ENCODE results near the gene PSMF1. TPM values are rescaled to one million over a fixed set of nuclear protein-coding genes. Genes with fewer than 3 reads are reported as not detected.

PSMF1 gene
- total and polyA plus RNA-seq, 2 donors (not counting 1 experiment from before 2014, with no cell fraction given) = 26.4 to 141 TPM

DNA sequence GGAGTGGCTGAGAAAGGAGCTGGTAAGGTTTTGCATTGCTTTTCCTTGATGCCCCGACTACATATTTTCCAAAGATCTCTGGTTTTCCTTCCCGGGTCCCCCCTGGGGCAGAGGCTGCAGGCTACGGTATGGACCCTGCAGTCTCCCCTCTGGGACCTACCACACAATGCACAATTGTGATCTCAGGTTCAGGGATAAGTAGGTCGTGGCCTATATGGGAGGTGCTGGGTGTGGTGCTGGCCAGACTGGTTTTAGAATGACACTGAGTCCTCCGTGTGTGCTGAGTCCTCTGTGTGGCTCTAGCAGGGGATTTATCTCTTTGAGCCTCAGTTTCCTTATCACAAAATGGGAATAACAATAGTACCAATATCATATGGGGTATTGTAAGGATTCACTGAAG lies 85.2 kb downstream of the PSMF1 start:
- Histone ChIP-seq H3K79me2 (ENCODE audit: control insufficient read depth, insufficient read depth, low read length) (no peaks in the 10 kb centered on the region), H3K4me1 (ENCODE audit: control insufficient read depth, extremely low read depth, insufficient read depth, low read length) (no peaks in the 10 kb centered on the region), H2AFZ (ENCODE audit: low read length) (no peak overlapping the region), H3K27ac (ENCODE audit: insufficient read depth, low read length) (no peak overlapping the region), H3K36me3 (ENCODE audit: control insufficient read depth, insufficient read depth, low read length) (no peaks in the 10 kb centered on the region), H3K4me3 (replicated peaks in 1 of 4; ENCODE audit: control extremely low read depth in 1 of 4, insufficient read depth in 1 of 4, low read depth in 3 of 4, low read length in 4 of 4) (no peak overlapping the region), H3K27me3 (ENCODE audit: control insufficient read depth, insufficient read depth, low read length) (peaks cover 28% of the 10 kb centered on the region), H3K9ac (ENCODE audit: insufficient read depth, low read length) (no peak overlapping the region), H3K4me2 (ENCODE audit: extremely low read depth, insufficient read depth, low read length) (no peak overlapping the region), H4K20me1 (ENCODE audit: control insufficient read depth, extremely low read depth, insufficient read depth, low read length) (no peaks in the 10 kb centered on the region), H3K9me3 (ENCODE audit: control insufficient read depth, insufficient read depth, low read depth, low read length) (no peaks in the 10 kb centered on the region)
- no peak for TF ChIP-seq EZH2 (IDR thresholded peaks at IDR 0.05; ENCODE audit: low read length, missing control alignments)
- TF ChIP-seq, protein P1, sequence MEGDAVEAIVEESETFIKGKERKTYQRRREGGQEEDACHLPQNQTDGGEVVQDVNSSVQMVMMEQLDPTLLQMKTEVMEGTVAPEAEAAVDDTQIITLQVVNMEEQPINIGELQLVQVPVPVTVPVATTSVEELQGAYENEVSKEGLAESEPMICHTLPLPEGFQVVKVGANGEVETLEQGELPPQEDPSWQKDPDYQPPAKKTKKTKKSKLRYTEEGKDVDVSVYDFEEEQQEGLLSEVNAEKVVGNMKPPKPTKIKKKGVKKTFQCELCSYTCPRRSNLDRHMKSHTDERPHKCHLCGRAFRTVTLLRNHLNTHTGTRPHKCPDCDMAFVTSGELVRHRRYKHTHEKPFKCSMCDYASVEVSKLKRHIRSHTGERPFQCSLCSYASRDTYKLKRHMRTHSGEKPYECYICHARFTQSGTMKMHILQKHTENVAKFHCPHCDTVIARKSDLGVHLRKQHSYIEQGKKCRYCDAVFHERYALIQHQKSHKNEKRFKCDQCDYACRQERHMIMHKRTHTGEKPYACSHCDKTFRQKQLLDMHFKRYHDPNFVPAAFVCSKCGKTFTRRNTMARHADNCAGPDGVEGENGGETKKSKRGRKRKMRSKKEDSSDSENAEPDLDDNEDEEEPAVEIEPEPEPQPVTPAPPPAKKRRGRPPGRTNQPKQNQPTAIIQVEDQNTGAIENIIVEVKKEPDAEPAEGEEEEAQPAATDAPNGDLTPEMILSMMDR (conservative IDR thresholded peaks at IDR 0.05 in 1 of 2, IDR thresholded peaks at IDR 0.05 in 1 of 2; ENCODE audit: low read depth in 1 of 2, low read length in 2 of 2) = no peak
- DNase-seq (ENCODE audit: low read depth in 2 of 2) = no peak

DNA sequence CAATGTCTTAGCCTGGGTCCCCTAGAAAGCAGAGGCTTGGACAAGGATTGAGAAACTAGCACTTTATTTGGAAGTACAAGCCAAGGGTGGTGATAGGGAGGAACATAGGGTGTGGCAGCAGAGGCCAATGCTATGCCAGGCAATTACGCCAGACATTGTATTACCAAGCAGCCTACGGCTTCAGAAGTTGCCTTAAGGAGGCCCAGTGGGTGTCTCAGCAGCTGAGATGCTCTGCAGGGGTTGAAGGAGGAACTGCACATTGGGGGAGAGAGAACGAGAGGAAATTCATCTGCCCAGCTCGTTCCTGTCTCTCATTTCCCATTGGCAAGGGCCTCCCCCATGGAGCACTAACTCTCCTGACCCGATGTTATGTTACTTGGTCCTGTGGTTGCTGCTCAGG lies 85.7 kb downstream of the PSMF1 start:
- Histone ChIP-seq H3K9ac (ENCODE audit: insufficient read depth, low read length) (no peak overlapping the region), H3K79me2 (ENCODE audit: control insufficient read depth, insufficient read depth, low read length) (no peaks in the 10 kb centered on the region), H2AFZ (ENCODE audit: low read length) (no peak overlapping the region), H3K9me3 (ENCODE audit: control insufficient read depth, insufficient read depth, low read depth, low read length) (no peaks in the 10 kb centered on the region), H3K27ac (ENCODE audit: insufficient read depth, low read length) (no peak overlapping the region), H3K4me1 (ENCODE audit: control insufficient read depth, extremely low read depth, insufficient read depth, low read length) (no peaks in the 10 kb centered on the region), H3K36me3 (ENCODE audit: control insufficient read depth, insufficient read depth, low read length) (no peaks in the 10 kb centered on the region), H3K4me3 (replicated peaks in 1 of 4; ENCODE audit: control extremely low read depth in 1 of 4, insufficient read depth in 1 of 4, low read depth in 3 of 4, low read length in 4 of 4) (no peak overlapping the region), H3K4me2 (ENCODE audit: extremely low read depth, insufficient read depth, low read length) (no peak overlapping the region), H4K20me1 (ENCODE audit: control insufficient read depth, extremely low read depth, insufficient read depth, low read length) (no peaks in the 10 kb centered on the region), H3K27me3 (ENCODE audit: control insufficient read depth, insufficient read depth, low read length) (peaks cover 25% of the 10 kb centered on the region)
- DNase-seq (ENCODE audit: low read depth in 2 of 2) = no peak
- TF ChIP-seq, protein P1 (conservative IDR thresholded peaks at IDR 0.05 in 1 of 2, IDR thresholded peaks at IDR 0.05 in 1 of 2; ENCODE audit: low read depth in 1 of 2, low read length in 2 of 2) = no peak
- no peak for TF ChIP-seq EZH2 (IDR thresholded peaks at IDR 0.05; ENCODE audit: low read length, missing control alignments)

DNA sequence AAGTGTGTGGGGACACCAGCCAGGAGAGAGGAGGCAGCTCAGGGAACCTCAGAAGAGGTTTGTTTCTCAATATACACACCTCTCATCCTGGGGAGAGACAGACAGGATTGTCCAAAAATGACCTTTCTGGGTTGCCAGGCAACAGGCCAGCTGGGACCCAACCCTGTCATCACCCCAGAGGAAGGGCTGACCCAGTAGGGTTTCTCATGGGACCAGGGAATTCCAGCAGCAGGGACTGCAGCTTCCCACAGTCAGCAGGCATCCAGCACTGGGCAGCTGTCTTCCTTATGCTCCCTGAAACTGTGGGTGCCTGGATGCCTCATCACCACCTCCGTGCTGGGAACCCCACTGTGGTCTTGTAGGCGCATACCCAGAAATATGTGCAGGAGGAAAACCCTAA lies 86.2 kb downstream of the PSMF1 start:
- no peaks in the 10 kb centered on the region for H3K4me1 ChIP-seq (ENCODE audit: control insufficient read depth, extremely low read depth, insufficient read depth, low read length)

More for the DNA sequence above, 86.2 kb downstream of the PSMF1 start:
- DNase-seq (ENCODE audit: low read depth in 2 of 2) = no peak
- Histone ChIP-seq H3K36me3 (ENCODE audit: control insufficient read depth, insufficient read depth, low read length) (no peaks in the 10 kb centered on the region), H3K9ac (ENCODE audit: insufficient read depth, low read length) (no peak overlapping the region), H3K4me2 (ENCODE audit: extremely low read depth, insufficient read depth, low read length) (no peak overlapping the region), H4K20me1 (ENCODE audit: control insufficient read depth, extremely low read depth, insufficient read depth, low read length) (no peaks in the 10 kb centered on the region), H3K79me2 (ENCODE audit: control insufficient read depth, insufficient read depth, low read length) (no peaks in the 10 kb centered on the region), H3K27ac (ENCODE audit: insufficient read depth, low read length) (no peak overlapping the region), H3K9me3 (ENCODE audit: control insufficient read depth, insufficient read depth, low read depth, low read length) (no peaks in the 10 kb centered on the region), H3K4me3 (replicated peaks in 1 of 4; ENCODE audit: control extremely low read depth in 1 of 4, insufficient read depth in 1 of 4, low read depth in 3 of 4, low read length in 4 of 4) (no peak overlapping the region), H2AFZ (ENCODE audit: low read length) (no peak overlapping the region), H3K27me3 (ENCODE audit: control insufficient read depth, insufficient read depth, low read length) (peaks cover 22% of the 10 kb centered on the region)
- TF ChIP-seq EZH2 (IDR thresholded peaks at IDR 0.05; ENCODE audit: low read length, missing control alignments) = no peak
- TF ChIP-seq, protein P1 (conservative IDR thresholded peaks at IDR 0.05 in 1 of 2, IDR thresholded peaks at IDR 0.05 in 1 of 2; ENCODE audit: low read depth in 1 of 2, low read length in 2 of 2) = no peak

Measured in fibroblast of lung (primary cell).